Measurements from ENCODE around the gene PPP3CA.

The PPP3CA gene

GRCh38 chr4:101329592-101329991 lies 17.7 kb downstream of the PPP3CA start:
- no peak for DNase-seq

GRCh38 chr4:101328063-101328602 lies 19.2 kb downstream of the PPP3CA start:
- no peak for DNase-seq

- no peak for DNase-seq
Measured at GRCh38 chr4:101326576-101326975, 20.8 kb downstream of the PPP3CA start.

GRCh38 chr4:101322743-101323142 lies 24.6 kb downstream of the PPP3CA start:
- no peak for DNase-seq

- DNase-seq, result no peak
Measured at GRCh38 chr4:101321481-101322042, 25.8 kb downstream of the PPP3CA start.

- DNase-seq, result no peak
Measured at GRCh38 chr4:101315786-101316185, 31.5 kb downstream of the PPP3CA start.

- DNase-seq, result no peak
Measured at GRCh38 chr4:101315041-101315440, 32.3 kb downstream of the PPP3CA start.

- no peak for DNase-seq
Measured at GRCh38 chr4:101309925-101310324, 37.4 kb downstream of the PPP3CA start.

- no peak for DNase-seq
Measured at GRCh38 chr4:101307899-101308298, 39.4 kb downstream of the PPP3CA start.

GRCh38 chr4:101306764-101307615 lies 40.3 kb downstream of the PPP3CA start:
- DNase-seq, result no peak

GRCh38 chr4:101306225-101306624 lies 41.1 kb downstream of the PPP3CA start:
- DNase-seq, result no peak

- DNase-seq, result no peak
Measured at GRCh38 chr4:101304916-101305315, 42.4 kb downstream of the PPP3CA start.

GRCh38 chr4:101299899-101300540 lies 47.3 kb downstream of the PPP3CA start:
- no peak for DNase-seq

GRCh38 chr4:101299021-101299420 lies 48.3 kb downstream of the PPP3CA start:
- DNase-seq, result no peak

- DNase-seq, result no peak
Measured at GRCh38 chr4:101295691-101296090, 51.6 kb downstream of the PPP3CA start.

GRCh38 chr4:101294597-101294996 lies 52.7 kb downstream of the PPP3CA start:
- no peak for DNase-seq

GRCh38 chr4:101292901-101293300 lies 54.4 kb downstream of the PPP3CA start:
- DNase-seq, result no peak

GRCh38 chr4:101292214-101292613 lies 55.1 kb downstream of the PPP3CA start:
- no peak for DNase-seq

- no peak for DNase-seq
Measured at GRCh38 chr4:101291198-101291597, 56.1 kb downstream of the PPP3CA start.

GRCh38 chr4:101290654-101291053 lies 56.7 kb downstream of the PPP3CA start:
- DNase-seq, result no peak

GRCh38 chr4:101289306-101289705 lies 58.0 kb downstream of the PPP3CA start:
- DNase-seq, result no peak

GRCh38 chr4:101288365-101289145 lies 58.8 kb downstream of the PPP3CA start:
- no peak for DNase-seq

- no peak for DNase-seq
Measured at GRCh38 chr4:101287324-101287723, 60.0 kb downstream of the PPP3CA start.

Measured in stimulated activated CD4-positive, alpha-beta T cell treated with anti-CD3 and anti-CD28 coated beads, Interleukin-2, amount 100 ng/mL, for 24 hours (primary cell).